GM13976 (cell line): ENCODE results near the gene SOAT2.
"Not testable (repeated sequence)": the region's sequence is repeated elsewhere in the genome, so short reads cannot be mapped to it uniquely, and the experiment has no call there.

Source experiments
- DNase-seq: peaks from one replicate; pipeline ENCODE4 v3.0.0; 2012; ENCODE audit warnings: low spot score
- CTCF ChIP-seq: IDR thresholded peaks from 2 replicates; pipeline ENCODE4 v1.5.1; 2012; ENCODE audit warnings: borderline replicate concordance, mild to moderate bottlenecking; ENCODE audit not compliant: insufficient read depth; ENCODE audit errors: extremely low read depth, missing control alignments, control extremely low read depth
- in situ Hi-C: fragments of 300-500 bp; cut with MboI; formaldehyde crosslinking; loops from one replicate; pipeline ENCODE4 v1.12.0; 2022; ENCODE audit warnings: low sequenced_read_pairs, mixed read lengths, inconsistent platforms; ENCODE audit not compliant: unreplicated experiment

SOAT2 gene

DNA sequence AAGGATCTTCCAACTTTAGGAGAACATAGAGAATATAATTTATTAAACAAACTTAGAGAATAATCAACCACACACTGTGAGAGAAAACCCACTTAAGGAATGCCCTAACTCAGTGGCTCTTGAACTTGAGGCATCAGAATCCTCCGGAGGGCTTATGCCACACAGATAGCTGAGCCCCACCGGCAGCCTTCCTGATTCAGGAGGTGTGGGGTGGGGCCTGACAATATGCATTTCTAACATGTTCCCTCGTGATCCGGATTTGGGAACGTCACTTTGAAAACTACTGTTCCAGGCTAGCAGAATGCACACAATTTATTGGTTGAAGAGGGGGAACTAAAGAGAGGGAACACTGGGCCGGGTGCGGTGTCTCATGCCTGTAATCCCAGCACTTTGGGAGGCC, 2.0 kb upstream of the SOAT2 start:
- DNase-seq, result no peak
- no peak for TF ChIP-seq CTCF
- in situ Hi-C loops, result no loop called here

GRCh38 chr12:53101931-53102781, 1.1 kb upstream of the SOAT2 start:
- in situ Hi-C loops, result no loop called here
- TF ChIP-seq CTCF, result no peak
- peak; percentile 15 for DNase-seq

GRCh38 chr12:53103860-53104305, 597 bp downstream of the SOAT2 start:
- no peak for TF ChIP-seq CTCF
- in situ Hi-C loops, result no loop called here
- no peak for DNase-seq

DNA sequence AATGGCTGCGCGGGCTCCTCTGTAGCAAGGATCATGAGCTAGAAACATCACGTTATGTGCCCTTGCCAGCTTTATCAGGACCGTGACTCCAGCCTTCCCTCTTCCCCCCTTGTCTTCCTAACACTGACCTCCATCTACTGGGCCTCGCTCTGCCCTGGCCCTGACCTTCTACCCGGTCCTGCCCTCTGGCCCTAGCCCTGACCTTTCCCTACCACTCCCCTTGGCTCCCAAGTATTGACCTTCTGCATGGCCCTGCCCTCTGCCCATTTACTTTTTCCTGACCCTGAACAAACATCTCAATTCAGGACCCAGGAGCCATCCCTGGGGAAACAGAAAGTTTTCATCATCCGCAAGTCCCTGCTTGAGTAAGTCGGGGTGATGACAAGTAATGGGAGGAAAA, 2.0 kb downstream of the SOAT2 start:
- no peak for DNase-seq
- in situ Hi-C loops, result no loop called here
- no peak for TF ChIP-seq CTCF

DNA sequence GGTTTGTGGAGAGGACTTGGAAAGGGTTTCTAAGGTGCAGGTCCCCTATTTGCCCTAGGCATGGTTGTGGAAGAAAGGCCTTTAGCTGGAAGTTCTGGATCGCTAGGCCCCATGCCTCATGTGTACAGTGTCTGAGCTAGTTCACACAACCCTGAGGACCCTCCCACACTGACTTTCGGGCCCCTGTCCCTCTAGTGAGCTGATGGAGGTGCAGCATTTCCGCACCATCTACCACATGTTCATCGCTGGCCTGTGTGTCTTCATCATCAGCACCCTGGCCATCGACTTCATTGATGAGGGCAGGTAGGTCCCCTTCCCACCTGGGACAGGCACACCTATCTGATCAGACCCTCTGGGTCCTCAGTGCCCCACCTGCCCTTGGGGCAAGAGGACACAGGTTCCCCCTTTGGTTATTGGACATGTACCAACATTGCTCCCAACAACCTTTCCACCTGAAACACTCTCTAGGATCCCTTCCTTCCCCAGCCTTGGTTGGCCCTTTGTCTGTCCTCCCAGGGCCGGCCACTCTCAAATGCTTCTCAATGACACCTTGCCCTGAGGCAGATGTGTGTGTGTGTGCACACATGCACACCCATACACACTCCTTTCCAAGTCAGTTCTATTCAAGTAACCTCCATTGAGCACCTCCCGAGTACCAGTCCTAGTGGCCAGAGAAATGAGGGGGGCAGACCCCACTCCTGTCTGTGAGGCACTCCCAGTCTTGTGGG, 2.6 kb downstream of the SOAT2 start:
- in situ Hi-C loops, result no loop called here
- TF ChIP-seq CTCF, result no peak
- DNase-seq, result no peak

DNA sequence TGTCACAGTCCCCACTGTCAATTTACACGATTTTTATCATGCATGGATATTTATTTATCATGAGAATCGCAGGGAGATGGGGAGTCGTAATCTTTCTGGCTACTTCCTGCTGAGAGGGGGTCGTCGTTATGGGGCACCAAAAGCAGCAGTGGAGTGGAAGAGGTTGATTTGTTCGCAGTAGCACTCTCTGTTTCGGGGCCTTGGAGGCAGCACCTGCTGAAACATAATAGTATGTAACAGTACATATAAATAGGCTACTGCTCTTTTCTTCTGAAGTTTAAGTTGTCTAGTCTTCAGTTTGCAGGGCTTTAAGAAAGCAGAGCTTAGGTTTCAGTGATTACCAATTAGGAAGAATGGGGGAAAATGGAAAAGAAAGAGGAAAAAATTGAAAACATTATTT, 3.8 kb downstream of the SOAT2 start:
- no peak for DNase-seq
- in situ Hi-C loops, result no loop called here
- no peak for TF ChIP-seq CTCF

DNA sequence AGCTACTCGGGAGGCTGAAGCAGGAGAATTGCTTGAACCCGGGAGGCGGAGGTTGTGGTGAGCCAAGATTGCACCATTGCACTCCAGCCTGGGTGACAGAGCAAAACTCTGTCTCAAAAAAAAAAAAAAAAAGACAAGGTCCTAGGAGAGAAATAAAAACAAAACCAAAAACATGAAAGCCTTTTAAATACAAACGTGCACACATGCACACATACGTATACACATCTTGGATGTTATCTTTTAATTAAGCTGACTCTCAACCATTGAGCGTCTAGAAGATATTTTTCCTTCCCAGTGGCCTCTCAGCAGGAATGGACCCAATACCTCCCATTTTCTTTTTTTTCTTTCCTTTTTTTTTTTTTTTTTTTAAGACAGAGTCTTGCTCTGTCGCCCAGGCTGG, 9.1 kb downstream of the SOAT2 start:
- in situ Hi-C loops, DNase-seq: not testable (repeated sequence)
